Measurements from ENCODE around the gene IBA57. TPM values are rescaled to one million over a fixed set of nuclear protein-coding genes. Genes with fewer than 3 reads are reported as not detected.
"Not testable (repeated sequence)": the region's sequence is repeated elsewhere in the genome, so short reads cannot be mapped to it uniquely, and the experiment has no call there.

Gene IBA57
- polyA plus RNA-seq, 4 donors: 2.0 to 8.6 (median 6.0) TPM

GRCh38 chr1:228168563-228169270 lies 3.1 kb downstream of the IBA57 start:
- FAIRE-seq: no peak
- H3K9me3 ChIP-seq (ENCODE audit: control insufficient read depth in 2 of 2, insufficient read depth in 1 of 2, low read depth in 1 of 2, low read length in 1 of 2): peaks cover 0 to under 1% of the 10 kb centered on the region in 2 donors
- 85 to 88% (median 86%) methylated on average over 12 of the region's 12 CpGs for WGBS, 3 donors
- no peak overlapping the region for H3K4me3 ChIP-seq (ENCODE audit: low read depth in 1 of 3, low read length in 3 of 3)
- DNase-seq: no peak
- no peaks in the 10 kb centered on the region for H3K27me3 ChIP-seq (ENCODE audit: control insufficient read depth in 3 of 3, insufficient read depth in 3 of 3, low read length in 3 of 3)
- peaks cover 0 to 19% (median 3%) of the 10 kb centered on the region in 3 donors for H3K4me1 ChIP-seq (ENCODE audit: control insufficient read depth in 3 of 3, insufficient read depth in 2 of 3, low read depth in 1 of 3, low read length in 2 of 3)
- peaks cover 0 to 34% (median 0%) of the 10 kb centered on the region in 3 donors for H3K36me3 ChIP-seq (ENCODE audit: control insufficient read depth in 3 of 3, insufficient read depth in 2 of 3, low read depth in 1 of 3, low read length in 3 of 3)
- no peak overlapping the region for H3K27ac ChIP-seq (ENCODE audit: low read depth in 1 of 3, low read length in 2 of 3)

DNA sequence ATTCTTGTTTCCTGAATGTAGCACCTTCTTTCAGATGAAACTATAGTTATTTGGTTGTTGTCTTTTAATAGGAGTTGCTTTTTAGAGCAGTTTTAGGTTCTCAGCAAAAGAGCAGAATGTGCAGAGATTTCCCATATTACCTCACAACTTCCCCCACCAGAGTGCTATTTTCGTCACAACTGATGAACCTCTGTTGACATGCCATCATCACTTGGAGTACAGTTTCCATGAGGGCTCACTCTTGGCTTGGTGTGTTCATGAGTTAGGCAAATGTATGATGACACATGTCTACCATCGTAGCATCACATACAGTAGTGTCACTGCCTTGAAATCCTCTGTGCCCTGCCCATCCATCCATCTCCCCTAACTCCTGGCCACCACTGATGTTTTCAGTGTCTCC lies 3.7 kb downstream of the IBA57 start:
- Histone ChIP-seq H3K36me3 (ENCODE audit: control insufficient read depth in 3 of 3, insufficient read depth in 2 of 3, low read depth in 1 of 3, low read length in 3 of 3) (peaks cover 0 to 32% (median 0%) of the 10 kb centered on the region in 3 donors), H3K27me3 (ENCODE audit: control insufficient read depth in 3 of 3, insufficient read depth in 3 of 3, low read length in 3 of 3) (no peaks in the 10 kb centered on the region), H3K4me1 (ENCODE audit: control insufficient read depth in 3 of 3, insufficient read depth in 2 of 3, low read depth in 1 of 3, low read length in 2 of 3) (peaks cover 0 to 15% (median 3%) of the 10 kb centered on the region in 3 donors), H3K9me3 (ENCODE audit: control insufficient read depth in 2 of 2, insufficient read depth in 1 of 2, low read depth in 1 of 2, low read length in 1 of 2) (peaks cover 0 to 2% of the 10 kb centered on the region in 2 donors), H3K4me3 (ENCODE audit: low read depth in 1 of 3, low read length in 3 of 3) (no peak overlapping the region), H3K27ac (ENCODE audit: low read depth in 1 of 3, low read length in 2 of 3) (no peak overlapping the region)
- FAIRE-seq: no peak
- WGBS, 3 donors: 88 to 95% (median 91%) methylated on average over 2 of the region's 2 CpGs
- DNase-seq: no peak

DNA sequence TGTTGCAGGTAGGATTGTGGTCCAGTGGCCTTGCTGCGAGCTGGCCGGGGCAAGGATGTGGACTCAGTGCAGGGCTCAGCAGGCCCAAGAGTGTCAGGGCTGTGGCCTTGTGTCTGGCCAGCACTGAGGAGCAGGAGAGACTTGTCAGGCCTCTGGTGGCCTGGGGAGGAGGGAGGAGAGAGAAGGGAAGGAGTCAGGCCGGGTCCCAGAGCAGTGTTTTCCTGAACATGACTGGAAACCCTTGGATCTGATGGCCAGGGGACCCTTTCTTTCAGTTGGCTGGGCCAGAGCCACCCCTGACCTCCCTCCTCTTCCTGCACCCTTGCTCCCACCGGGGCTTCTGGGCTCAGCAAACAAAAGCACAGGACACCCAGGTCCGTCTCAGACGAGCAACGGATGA lies 5.1 kb downstream of the IBA57 start:
- Histone ChIP-seq H3K27me3 (ENCODE audit: control insufficient read depth in 3 of 3, insufficient read depth in 3 of 3, low read length in 3 of 3) (no peaks in the 10 kb centered on the region), H3K36me3 (ENCODE audit: control insufficient read depth in 3 of 3, insufficient read depth in 2 of 3, low read depth in 1 of 3, low read length in 3 of 3) (peaks cover 0 to 41% (median 0%) of the 10 kb centered on the region in 3 donors), H3K4me1 (ENCODE audit: control insufficient read depth in 3 of 3, insufficient read depth in 2 of 3, low read depth in 1 of 3, low read length in 2 of 3) (peaks cover 0 to 10% (median 3%) of the 10 kb centered on the region in 3 donors), H3K27ac (ENCODE audit: low read depth in 1 of 3, low read length in 2 of 3) (no peak overlapping the region), H3K4me3 (ENCODE audit: low read depth in 1 of 3, low read length in 3 of 3) (no peak overlapping the region), H3K9me3 (ENCODE audit: control insufficient read depth in 2 of 2, insufficient read depth in 1 of 2, low read depth in 1 of 2, low read length in 1 of 2) (peaks cover 0 to 2% of the 10 kb centered on the region in 2 donors)
- DNase-seq (no peak), FAIRE-seq (no peak)
- 84 to 98% (median 91%) methylated on average over 6 to 7 of the region's 7 CpGs for WGBS, 3 donors

DNA sequence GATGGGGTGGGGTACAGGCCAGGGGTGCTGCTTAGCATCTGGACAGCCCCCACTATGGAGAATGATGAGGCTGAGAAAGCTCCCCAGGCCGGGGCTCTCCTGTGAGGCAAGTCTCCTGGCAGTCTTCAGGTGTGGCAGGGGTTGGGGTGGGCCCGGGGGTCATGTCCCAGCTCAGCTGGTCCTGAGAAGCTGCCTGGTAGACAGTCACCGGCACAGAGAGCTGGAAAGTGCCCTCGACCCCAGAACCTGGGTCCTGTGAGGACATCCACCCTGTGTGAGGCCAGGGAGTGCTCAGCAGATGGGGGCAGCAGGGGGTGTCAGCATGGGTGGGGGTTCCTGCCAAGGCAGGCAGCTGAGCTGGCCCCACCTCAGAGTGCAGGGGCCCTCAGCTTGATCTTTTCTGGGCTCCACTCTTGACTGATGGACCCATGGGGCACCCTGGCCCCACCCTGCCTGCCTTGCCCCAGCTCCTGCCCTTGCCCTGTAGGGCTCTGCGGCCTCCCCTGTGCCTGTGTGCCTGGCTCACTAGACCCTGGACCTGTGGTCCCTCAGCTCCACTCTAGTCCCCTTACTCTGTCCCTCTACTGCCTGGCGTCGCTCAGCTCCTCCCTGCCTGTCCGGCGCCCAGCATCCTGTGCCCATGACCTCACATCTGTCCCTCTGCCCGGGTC lies 5.8 kb downstream of the IBA57 start:
- 73 to 83% (median 79%) methylated on average over 9 to 10 of the region's 10 CpGs for WGBS, 3 donors
- DNase-seq: no peak
- no peak for FAIRE-seq

GRCh38 chr1:228172591-228173527 lies 7.3 kb downstream of the IBA57 start:
- Histone ChIP-seq H3K27ac (ENCODE audit: low read depth in 1 of 3, low read length in 2 of 3) (no peak overlapping the region), H3K36me3 (ENCODE audit: control insufficient read depth in 3 of 3, insufficient read depth in 2 of 3, low read depth in 1 of 3, low read length in 3 of 3) (peaks cover 0 to 58% (median 0%) of the 10 kb centered on the region in 3 donors), H3K4me1 (ENCODE audit: control insufficient read depth in 3 of 3, insufficient read depth in 2 of 3, low read depth in 1 of 3, low read length in 2 of 3) (no peaks in the 10 kb centered on the region), H3K9me3 (ENCODE audit: control insufficient read depth in 2 of 2, insufficient read depth in 1 of 2, low read depth in 1 of 2, low read length in 1 of 2) (peaks cover 0 to 2% of the 10 kb centered on the region in 2 donors), H3K4me3 (ENCODE audit: low read depth in 1 of 3, low read length in 3 of 3) (no peak overlapping the region), H3K27me3 (ENCODE audit: control insufficient read depth in 3 of 3, insufficient read depth in 3 of 3, low read length in 3 of 3) (no peaks in the 10 kb centered on the region)
- 84 to 87% (median 85%) methylated on average over 19 to 21 of the region's 21 CpGs for WGBS, 3 donors
- no peak for FAIRE-seq
- DNase-seq: no peak

More for the DNA sequence above, 5.8 kb downstream of the IBA57 start:
- peaks cover 0 to 8% (median 3%) of the 10 kb centered on the region in 3 donors for H3K4me1 ChIP-seq (ENCODE audit: control insufficient read depth in 3 of 3, insufficient read depth in 2 of 3, low read depth in 1 of 3, low read length in 2 of 3)
- no peak overlapping the region for H3K4me3 ChIP-seq (ENCODE audit: low read depth in 1 of 3, low read length in 3 of 3)
- peaks cover 0 to 48% (median 0%) of the 10 kb centered on the region in 3 donors for H3K36me3 ChIP-seq (ENCODE audit: control insufficient read depth in 3 of 3, insufficient read depth in 2 of 3, low read depth in 1 of 3, low read length in 3 of 3)
- no peaks in the 10 kb centered on the region for H3K27me3 ChIP-seq (ENCODE audit: control insufficient read depth in 3 of 3, insufficient read depth in 3 of 3, low read length in 3 of 3)
- peaks cover 0 to 2% of the 10 kb centered on the region in 2 donors for H3K9me3 ChIP-seq (ENCODE audit: control insufficient read depth in 2 of 2, insufficient read depth in 1 of 2, low read depth in 1 of 2, low read length in 1 of 2)
- H3K27ac ChIP-seq (ENCODE audit: low read depth in 1 of 3, low read length in 2 of 3): no peak overlapping the region

DNA sequence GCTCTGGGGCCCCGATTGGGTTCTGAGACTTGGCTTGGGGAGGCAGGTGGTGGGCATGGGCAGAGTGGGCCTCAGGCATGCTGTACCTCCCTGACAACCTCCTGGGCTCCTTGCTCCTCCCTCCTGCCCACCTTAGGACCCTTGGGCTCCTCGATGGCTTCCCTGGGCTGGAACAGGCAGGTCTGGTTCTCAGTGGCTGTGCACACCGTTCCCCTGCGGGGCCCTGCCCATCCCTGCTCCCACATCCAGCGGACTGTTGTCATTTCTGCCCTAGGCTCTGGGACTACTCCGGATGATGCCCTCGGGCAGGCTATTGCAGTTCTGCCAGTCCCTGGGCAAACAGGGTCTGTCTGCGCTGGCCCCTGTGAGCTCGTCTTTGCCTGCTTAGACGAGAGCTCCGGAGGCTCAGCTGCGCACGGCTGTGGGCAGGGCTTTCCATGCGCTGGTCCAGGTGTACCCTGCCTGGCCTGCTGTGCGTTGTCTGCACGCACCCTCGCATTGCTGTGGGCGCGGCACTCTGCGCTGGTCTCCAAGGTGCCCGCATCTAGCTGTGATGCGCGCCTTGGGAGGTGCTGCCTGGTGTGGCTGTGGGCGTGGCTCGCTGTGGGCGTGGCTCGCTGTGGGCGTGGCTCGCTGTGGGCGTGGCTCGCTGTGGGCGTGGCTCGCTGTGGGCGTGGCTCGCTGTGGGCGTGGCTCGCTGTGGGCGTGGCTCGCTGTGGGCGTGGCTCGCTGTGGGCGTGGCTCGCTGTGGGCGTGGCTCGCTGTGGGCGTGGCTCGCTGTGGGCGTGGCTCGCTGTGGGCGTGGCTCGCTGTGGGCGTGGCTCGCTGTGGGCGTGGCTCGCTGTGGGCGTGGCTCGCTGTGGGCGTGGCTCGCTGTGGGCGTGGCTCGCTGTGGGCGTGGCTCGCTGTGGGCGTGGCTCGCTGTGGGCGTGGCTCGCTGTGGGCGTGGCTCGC lies 8.2 kb downstream of the IBA57 start:
- 59 to 95% (median 92%) methylated on average over 24 to 40 of the region's 69 CpGs for WGBS, 3 donors
- Histone ChIP-seq H3K27ac (ENCODE audit: low read depth in 1 of 3, low read length in 2 of 3) (peak overlapping the region in 1 of 3 donors; percentile 17), H3K36me3 (ENCODE audit: control insufficient read depth in 3 of 3, insufficient read depth in 2 of 3, low read depth in 1 of 3, low read length in 3 of 3) (peaks cover 0 to 58% (median 0%) of the 10 kb centered on the region in 3 donors)
- H3K27me3 ChIP-seq (ENCODE audit: control insufficient read depth in 3 of 3, insufficient read depth in 3 of 3, low read length in 3 of 3); H3K4me3 ChIP-seq (ENCODE audit: low read depth in 1 of 3, low read length in 3 of 3); H3K9me3 ChIP-seq (ENCODE audit: control insufficient read depth in 2 of 2, insufficient read depth in 1 of 2, low read depth in 1 of 2, low read length in 1 of 2); H3K4me1 ChIP-seq (ENCODE audit: control insufficient read depth in 3 of 3, insufficient read depth in 2 of 3, low read depth in 1 of 3, low read length in 2 of 3); FAIRE-seq: not testable (repeated sequence)
- DNase-seq: peak in 1 of 2 donors; percentile 71

DNA sequence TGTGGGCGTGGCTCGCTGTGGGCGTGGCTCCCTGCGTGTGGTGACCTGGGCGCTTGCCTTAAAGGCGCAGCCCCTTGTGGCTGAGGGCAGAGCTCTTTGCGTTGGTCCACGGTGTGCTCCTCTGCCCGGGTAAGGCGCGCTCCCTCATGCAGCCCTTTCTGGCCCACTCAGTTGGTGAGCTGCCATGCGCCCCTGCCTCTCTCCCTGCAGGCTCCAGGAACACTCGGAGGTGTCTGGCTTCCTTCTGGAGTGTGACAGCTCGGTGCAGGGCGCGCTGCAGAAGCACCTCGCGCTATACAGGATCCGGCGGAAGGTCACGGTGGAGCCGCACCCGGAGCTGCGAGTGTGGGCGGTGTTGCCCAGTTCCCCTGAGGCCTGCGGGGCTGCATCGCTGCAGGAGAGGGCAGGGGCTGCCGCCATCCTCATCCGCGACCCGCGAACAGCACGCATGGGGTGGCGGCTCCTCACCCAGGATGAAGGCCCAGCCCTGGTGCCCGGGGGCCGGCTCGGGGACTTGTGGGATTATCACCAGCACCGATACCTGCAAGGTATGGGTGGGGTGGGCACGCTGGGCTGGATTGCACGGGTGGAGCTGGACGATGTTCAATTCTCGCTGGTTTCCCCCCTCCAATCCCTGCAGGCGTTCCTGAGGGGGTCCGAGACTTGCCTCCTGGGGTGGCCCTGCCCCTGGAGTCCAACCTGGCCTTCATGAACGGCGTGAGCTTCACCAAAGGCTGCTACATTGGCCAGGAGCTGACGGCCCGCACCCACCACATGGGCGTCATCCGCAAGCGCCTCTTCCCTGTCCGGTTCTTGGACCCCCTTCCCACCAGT lies 9.1 kb downstream of the IBA57 start:
- 91 to 95% (median 92%) methylated on average over 45 to 52 of the region's 52 CpGs for WGBS, 3 donors
- no peak for FAIRE-seq
- Histone ChIP-seq H3K36me3 (ENCODE audit: control insufficient read depth in 3 of 3, insufficient read depth in 2 of 3, low read depth in 1 of 3, low read length in 3 of 3) (peaks cover 0 to 57% (median 0%) of the 10 kb centered on the region in 3 donors), H3K4me3 (ENCODE audit: low read depth in 1 of 3, low read length in 3 of 3) (no peak overlapping the region), H3K27me3 (ENCODE audit: control insufficient read depth in 3 of 3, insufficient read depth in 3 of 3, low read length in 3 of 3) (no peaks in the 10 kb centered on the region), H3K4me1 (ENCODE audit: control insufficient read depth in 3 of 3, insufficient read depth in 2 of 3, low read depth in 1 of 3, low read length in 2 of 3) (no peaks in the 10 kb centered on the region), H3K9me3 (ENCODE audit: control insufficient read depth in 2 of 2, insufficient read depth in 1 of 2, low read depth in 1 of 2, low read length in 1 of 2) (peaks cover 0 to 2% of the 10 kb centered on the region in 2 donors), H3K27ac (ENCODE audit: low read depth in 1 of 3, low read length in 2 of 3) (no peak overlapping the region)
- DNase-seq: peak in 1 of 2 donors; percentile 62

Data from small intestine (tissue), 7 donors.